GM12872 (cell line): Measurements from ENCODE around the gene HOXA6.

Experiments used
- TF ChIP-seq, protein P1 (sequence below): IDR thresholded peaks from 3 replicates; pipeline ENCODE4 v1.5.1; 2011; ENCODE audit warnings: low read depth, mild to moderate bottlenecking, low read length, moderate library complexity; ENCODE audit not compliant: insufficient read depth

The HOXA6 gene

DNA sequence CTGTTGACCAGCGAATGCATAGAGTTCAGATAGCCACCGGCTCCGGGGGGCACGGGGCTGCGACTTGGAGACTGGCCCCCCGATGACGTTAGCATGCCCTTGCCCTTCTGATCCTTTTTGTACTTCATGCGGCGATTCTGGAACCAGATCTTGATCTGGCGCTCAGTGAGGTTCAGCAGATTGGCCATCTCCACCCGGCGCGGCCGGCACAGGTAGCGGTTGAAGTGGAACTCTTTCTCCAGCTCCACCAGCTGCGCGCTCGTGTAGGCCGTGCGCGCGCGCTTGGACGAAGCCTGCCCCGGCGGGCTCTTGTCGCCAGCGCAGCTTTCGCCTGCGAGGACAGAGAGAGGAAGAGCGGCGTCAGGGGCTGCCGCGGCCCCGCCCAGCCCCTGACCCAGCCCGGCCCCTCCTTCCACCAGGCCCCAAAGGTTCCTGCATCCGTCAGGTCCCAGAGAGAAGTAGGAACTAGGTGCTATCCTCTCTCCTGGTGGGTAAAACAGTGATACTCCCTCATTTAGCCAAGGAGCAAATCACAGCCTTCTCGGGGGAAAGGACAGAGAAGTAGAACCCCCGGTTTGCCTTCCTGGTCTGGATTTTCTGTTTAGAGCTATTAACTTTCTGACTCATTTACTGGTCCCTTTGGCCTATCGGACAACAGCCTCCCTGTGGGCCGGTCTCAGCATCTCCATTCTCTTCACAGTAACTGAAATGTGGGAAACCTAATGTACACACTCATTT is 39.0 kb downstream of the HOXA6 start:
- TF ChIP-seq, protein P1, sequence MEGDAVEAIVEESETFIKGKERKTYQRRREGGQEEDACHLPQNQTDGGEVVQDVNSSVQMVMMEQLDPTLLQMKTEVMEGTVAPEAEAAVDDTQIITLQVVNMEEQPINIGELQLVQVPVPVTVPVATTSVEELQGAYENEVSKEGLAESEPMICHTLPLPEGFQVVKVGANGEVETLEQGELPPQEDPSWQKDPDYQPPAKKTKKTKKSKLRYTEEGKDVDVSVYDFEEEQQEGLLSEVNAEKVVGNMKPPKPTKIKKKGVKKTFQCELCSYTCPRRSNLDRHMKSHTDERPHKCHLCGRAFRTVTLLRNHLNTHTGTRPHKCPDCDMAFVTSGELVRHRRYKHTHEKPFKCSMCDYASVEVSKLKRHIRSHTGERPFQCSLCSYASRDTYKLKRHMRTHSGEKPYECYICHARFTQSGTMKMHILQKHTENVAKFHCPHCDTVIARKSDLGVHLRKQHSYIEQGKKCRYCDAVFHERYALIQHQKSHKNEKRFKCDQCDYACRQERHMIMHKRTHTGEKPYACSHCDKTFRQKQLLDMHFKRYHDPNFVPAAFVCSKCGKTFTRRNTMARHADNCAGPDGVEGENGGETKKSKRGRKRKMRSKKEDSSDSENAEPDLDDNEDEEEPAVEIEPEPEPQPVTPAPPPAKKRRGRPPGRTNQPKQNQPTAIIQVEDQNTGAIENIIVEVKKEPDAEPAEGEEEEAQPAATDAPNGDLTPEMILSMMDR: no peak

DNA sequence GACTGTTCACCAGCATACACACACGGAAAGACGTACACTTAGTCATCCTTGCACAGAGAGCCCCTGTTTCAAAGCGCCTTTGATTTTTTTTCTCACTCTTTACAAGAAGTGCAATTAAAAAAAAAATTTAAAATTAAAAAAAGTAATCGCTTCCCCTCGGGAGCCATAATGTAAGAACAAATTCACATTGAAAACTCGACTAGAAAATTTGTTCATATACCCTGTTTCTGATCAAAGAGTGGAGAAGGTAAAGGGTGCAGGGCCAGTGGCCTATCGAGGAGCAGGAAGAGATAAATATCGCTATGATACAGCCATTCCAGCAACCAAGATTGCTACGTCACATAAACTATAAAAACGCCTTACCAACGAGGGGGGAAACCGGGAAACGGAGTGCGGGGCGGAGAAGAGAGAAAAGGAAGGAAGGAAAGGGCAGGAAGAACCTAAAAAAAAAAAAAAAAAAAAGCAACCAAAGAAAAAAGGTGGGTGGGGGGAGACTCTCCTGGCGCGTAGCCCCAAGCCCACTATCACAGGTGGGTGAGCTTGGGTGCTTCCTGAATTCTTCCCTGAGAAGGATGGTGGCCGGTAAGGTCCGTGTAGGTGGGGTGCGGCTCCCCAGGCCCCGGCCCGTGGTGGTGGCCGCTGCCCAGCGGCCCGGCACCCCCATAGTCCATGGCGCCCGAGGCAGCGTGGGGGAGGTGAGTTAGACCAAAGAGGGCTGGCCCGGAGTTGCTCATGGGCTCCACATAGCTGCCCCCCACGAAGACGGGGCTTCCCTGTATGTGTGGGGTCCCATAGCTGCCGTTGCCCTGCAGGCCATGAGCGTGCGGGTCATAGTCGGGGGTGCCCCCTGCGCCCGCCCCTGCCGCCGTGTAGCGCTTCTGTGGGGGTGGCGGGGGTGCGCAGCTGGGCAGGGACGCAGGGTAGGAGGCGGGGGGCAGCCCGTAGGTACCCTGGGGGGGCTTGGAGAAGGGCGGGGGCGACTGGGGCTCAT is 39.9 kb downstream of the HOXA6 start:
- TF ChIP-seq, protein P1: no peak

DNA sequence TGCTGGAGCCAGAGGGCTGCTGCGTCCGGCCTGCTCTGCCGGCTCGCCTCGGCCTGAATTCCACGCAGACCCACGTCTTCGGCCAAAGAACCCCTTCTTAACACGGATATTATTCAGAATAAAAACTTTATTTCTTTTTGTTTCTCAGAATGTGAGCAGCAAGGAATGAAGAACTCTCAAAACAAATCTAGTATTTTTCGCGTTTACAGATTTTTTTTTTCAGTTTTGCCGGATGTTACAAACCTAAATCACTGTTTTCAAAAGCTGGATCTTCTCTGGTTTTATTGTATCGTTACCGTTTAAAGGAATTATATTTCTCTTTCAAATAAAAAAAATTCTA is 40.7 kb downstream of the HOXA6 start:
- TF ChIP-seq, protein P1: no peak

DNA sequence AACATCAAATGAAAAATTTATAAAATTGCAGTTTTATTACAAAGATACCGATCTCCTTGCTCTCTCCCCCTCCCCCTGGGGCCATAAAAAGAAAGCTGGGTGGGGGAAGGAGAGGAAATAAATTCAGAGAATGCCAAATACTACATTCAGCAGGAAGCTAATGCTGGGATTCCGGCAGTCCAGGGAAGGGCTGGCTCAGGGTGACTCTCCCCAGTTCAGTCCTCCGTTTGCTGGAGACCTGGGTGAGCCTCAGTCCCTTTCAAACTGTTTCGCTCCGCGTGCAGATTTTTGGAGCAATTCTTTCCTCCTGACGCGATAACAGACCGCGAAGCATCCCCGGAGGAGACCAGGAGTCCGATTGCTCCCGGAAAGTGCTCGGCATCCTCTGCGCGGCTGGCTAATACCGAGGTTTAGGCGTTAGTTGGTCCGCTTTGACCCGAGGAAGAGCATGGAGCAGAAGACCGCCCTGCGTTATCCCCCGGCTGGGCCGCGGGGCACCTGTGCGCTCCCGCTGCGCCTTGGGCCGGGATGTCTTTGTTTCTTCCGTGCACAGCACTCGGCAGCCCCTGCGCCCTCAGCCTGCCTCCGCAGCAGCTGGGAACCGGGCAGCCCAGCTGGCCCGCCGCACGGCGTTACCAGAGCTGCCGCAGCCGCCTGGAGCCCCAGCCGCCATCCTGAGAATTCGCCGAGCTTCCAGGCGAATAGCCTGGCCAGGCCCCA is 41.2 kb downstream of the HOXA6 start:
- TF ChIP-seq, protein P1: no peak

DNA sequence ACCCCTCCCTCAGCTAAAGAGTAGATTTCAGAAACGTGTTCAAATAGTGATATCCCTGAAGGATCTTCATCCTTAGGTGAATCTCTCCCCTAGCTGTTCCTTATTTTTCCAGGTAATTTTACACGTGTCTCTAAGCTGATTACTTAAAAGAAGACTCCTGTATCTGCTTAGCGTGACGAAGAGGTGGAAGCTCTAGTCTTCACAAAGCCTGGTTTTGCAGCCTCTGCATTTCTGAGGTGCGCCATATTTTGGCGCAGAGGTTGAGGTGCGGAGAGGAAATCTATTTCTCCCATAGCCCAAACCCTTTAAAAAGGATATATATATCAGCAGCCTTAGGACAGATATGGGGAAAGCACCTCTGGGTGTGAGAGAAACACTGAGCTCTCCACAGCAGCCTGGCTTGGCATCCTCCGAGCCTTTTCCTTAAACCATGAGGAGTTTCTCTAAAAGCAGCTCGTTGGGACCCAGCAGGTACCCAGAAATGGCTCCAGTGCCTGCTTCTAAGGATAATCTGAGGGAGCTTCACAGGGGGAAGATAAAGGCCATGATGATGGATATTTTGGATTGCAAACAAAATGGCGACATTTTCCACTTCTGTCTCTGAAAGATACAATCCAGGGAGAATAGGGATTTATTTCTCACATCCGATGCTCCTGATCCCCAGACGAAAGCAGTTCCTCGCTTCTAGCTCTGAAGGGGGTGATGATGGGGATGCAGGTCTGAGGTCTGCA is 42.1 kb downstream of the HOXA6 start:
- TF ChIP-seq, protein P1: no peak

DNA sequence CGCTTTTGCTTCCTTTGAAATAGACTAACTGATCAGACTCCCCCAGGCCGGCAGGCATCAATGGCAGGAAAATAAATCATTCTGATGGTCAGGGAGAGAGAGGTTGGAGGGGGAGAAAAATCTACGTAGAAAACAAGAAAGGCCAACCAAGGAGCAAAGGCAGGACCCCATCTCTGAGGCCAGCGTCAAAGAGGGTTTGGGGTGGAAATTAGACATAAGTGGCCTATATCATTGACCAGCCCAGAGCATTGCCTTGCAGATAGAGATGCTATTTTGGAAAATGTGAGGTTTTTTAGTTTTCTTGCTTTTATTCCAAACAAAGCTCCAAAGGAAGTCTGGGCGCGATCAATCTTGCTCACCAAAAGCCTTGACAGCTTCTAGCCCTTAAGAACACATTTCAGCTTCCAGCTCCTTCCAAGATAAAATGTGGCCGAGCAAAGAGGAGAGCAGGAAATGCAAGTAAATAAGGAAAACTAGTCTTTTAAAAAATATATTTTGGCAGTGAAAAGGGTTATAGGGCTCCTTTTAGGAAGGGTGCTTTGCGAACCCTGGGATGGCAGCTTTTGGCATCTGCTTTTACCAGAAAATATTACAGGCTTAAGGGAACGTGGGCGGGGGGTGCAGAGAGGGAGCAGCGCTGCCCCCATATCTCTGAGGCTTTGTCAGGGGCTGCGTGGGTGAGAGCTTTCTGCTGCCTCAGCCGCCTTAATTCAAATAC is 43.1 kb downstream of the HOXA6 start:
- TF ChIP-seq, protein P1: no peak
